ENCODE data around the gene ZNF516.
A peak's percentile ranks its signal among the peaks of the same experiment; 100 is the strongest.

Gene ZNF516

DNA sequence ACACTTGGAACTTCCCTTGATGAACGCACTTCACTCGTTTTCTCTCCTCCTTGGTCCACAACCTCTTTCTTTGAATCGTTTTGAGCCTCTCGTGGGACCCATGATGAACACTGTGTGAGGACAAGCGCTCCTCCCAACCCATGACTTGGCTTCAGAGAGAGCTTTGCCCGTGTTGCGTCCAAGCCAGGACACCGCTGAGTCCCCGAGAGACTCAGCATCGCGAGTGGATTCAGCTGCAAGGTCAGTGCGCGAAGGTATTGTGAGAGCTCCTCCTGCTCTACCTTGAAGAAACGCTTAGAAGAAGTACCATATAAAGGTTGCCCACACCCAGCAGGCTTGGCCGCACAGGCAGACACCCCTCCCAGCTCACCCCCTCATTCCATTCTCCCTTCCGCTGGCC lies 58.7 kb downstream of the ZNF516 start:
- in situ Hi-C loops (cut with HindIII; ENCODE audit: low sequenced_read_pairs): no loop called here
- no peak overlapping the region for H3K4me3 ChIP-seq (ENCODE audit: low read depth, low read length)
- TF ChIP-seq, protein P1, sequence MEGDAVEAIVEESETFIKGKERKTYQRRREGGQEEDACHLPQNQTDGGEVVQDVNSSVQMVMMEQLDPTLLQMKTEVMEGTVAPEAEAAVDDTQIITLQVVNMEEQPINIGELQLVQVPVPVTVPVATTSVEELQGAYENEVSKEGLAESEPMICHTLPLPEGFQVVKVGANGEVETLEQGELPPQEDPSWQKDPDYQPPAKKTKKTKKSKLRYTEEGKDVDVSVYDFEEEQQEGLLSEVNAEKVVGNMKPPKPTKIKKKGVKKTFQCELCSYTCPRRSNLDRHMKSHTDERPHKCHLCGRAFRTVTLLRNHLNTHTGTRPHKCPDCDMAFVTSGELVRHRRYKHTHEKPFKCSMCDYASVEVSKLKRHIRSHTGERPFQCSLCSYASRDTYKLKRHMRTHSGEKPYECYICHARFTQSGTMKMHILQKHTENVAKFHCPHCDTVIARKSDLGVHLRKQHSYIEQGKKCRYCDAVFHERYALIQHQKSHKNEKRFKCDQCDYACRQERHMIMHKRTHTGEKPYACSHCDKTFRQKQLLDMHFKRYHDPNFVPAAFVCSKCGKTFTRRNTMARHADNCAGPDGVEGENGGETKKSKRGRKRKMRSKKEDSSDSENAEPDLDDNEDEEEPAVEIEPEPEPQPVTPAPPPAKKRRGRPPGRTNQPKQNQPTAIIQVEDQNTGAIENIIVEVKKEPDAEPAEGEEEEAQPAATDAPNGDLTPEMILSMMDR (IDR thresholded peaks at IDR 0.05; ENCODE audit: low read depth, low read length): no peak
- DNase-seq (ENCODE audit: low read depth, low spot score): no peak

DNA sequence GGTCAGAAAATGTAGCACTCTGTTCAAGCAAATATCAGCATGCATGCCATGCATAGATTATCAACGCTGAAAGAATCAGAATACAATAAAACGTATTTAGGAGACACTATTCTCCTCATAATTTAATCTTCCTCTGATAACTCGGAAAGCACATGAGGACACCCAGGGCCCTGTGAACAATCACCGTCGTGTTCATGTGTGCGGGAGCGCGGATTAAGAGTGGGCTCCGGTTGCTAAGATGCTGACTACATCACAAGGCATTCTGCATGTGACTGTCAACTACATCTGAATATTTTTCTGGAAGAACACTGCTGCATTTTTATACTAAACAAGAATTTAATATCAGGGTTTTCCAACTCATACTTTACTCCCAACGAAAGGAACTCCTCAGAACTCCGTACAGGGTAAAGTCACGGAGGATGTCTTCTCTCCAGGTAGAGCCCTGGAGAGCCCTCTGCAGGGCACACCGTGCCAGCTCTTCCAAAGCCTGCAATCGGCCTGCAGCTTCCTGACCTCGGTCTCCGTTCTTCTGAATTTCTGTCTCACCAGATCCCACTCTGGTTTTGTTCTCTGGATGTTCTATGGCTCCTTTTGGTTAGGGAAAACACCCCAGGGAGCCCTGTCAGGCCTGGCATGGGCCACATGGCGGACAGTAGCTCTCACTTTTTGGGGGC lies 59.6 kb downstream of the ZNF516 start:
- DNase-seq (ENCODE audit: low read depth, low spot score): no peak
- TF ChIP-seq, protein P1 (IDR thresholded peaks at IDR 0.05; ENCODE audit: low read depth, low read length): peak; percentile 11
- in situ Hi-C loops (cut with HindIII; ENCODE audit: low sequenced_read_pairs): no loop called here
- H3K4me3 ChIP-seq (ENCODE audit: low read depth, low read length): no peak overlapping the region

DNA sequence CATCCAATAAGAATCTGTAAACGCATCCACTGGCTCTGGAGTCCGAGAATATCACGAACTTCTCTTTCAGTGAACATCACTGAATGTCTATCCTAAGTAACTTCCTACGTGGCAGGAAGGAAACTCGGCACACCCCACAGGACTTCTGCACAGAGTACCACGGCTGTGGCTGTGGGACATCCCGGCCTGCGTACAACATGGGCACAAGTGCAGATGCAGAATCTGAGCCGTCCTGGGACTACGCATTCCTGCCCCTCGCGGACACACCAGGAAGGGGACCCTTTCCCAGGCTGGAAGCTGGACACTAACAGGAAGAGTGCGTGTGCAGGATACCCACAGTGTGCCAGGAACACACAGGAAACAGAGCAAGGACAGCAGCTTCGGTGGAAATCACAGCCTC lies 60.6 kb downstream of the ZNF516 start:
- H3K4me3 ChIP-seq (ENCODE audit: low read depth, low read length): no peak overlapping the region
- DNase-seq (ENCODE audit: low read depth, low spot score): no peak
- in situ Hi-C loops (cut with HindIII; ENCODE audit: low sequenced_read_pairs): no loop called here
- TF ChIP-seq, protein P1 (IDR thresholded peaks at IDR 0.05; ENCODE audit: low read depth, low read length): no peak

DNA sequence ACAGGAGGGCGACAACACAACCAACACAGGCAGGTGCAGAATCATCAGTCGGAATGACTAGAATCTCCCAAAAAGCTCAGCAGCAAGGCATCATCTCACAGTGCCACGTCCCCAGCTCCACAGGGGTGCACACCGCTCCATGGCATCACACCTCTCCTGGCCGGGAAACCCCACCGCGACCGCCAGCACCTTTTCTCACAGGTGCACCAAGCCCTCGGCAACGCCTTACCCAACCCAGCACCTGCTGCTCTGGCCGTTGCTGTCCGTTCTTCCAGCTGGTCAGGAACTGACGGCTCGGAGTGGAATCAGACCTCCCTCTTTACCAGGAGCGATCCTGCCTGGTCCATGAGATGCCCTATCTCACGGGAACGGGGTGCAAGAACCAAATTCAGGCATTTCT lies 61.3 kb downstream of the ZNF516 start:
- in situ Hi-C loops (cut with HindIII; ENCODE audit: low sequenced_read_pairs): no loop called here
- TF ChIP-seq, protein P1 (IDR thresholded peaks at IDR 0.05; ENCODE audit: low read depth, low read length): no peak
- no peak overlapping the region for H3K4me3 ChIP-seq (ENCODE audit: low read depth, low read length)

DNA sequence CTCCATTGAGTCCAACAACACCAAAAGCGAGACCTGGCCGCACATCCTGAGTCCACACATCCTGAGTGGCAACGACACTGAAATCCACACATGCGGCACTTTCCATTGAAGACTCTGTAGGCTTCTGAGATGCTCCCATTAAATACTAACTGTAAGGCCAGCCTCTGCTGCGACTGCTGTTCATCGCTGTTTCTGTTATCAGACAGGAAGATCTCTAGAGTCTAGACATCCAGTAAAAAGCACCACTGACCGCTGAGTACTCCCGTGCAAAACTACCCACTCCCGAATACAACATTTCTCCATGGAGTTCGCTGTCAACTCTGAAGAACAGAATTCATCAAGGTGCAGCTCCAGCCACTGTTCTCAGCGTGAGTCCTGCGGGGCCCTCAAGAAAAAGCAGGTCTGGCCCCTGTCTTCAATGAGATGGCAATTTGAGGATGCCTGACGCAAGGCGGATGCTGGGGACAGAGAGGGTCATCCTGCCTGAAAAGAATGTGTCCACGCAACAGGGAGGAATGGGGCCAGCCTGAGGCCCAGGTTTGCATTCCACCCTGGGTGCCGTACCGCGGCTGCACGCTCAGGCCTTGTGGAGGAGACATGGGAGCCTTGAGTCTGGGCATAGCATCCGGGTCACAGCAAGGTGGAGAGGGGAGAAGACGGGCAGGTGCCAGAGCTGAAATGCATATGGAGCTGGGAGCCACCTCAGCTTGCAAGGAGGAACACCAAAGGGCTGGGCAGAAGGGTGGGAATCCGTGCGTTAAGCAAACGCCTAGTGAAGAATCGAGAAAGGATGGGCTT lies 61.9 kb downstream of the ZNF516 start:
- no peak for DNase-seq (ENCODE audit: low read depth, low spot score)
- in situ Hi-C loops (cut with HindIII; ENCODE audit: low sequenced_read_pairs): no loop called here
- H3K4me3 ChIP-seq (ENCODE audit: low read depth, low read length): no peak overlapping the region
- TF ChIP-seq, protein P1 (IDR thresholded peaks at IDR 0.05; ENCODE audit: low read depth, low read length): no peak

More for the DNA sequence above, 61.3 kb downstream of the ZNF516 start:
- no peak for DNase-seq (ENCODE audit: low read depth, low spot score)

DNA sequence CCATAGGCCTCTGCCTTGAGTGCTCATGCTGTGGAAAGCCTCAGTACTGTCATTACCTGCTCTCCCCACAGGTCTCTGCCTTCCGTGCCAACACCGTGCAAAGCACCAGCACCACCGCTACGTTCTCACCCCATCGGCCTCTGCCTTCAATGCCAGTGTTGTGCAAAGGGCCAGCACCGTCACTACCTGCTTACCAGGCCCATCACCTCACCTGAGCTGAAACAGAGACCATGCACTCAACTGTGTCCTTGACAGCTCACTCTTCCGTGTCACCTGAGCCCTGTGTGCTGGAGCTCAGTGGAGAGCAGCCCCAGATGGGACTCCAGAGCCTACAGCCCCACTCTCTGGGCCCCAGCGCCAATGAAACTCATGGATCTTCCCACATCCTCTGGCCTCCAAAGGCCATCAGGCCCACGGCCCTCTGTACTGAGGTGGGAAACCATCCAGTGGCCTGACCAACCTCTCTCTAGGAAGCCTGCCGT lies 62.7 kb downstream of the ZNF516 start:
- in situ Hi-C loops (cut with HindIII; ENCODE audit: low sequenced_read_pairs): no loop called here

More for the DNA sequence above, 62.7 kb downstream of the ZNF516 start:
- H3K4me3 ChIP-seq (ENCODE audit: low read depth, low read length): no peak overlapping the region
- no peak for DNase-seq (ENCODE audit: low read depth, low spot score)
- TF ChIP-seq, protein P1 (IDR thresholded peaks at IDR 0.05; ENCODE audit: low read depth, low read length): no peak
